LHCN-M2 (cell line): ENCODE data around the gene SOBP. TPM values are rescaled to one million over a fixed set of nuclear protein-coding genes. Genes with fewer than 3 reads are reported as not detected.

Experiments used
- DNase-seq: peaks from one replicate; pipeline ENCODE4 v3.0.0-alpha.2; 2012; ENCODE audit warnings: low read depth
- total RNA-seq: library from RNA; depleted of rRNA; stranded (reverse); fragments of >200 nt; gene quantifications from 2 replicates; pipeline ENCODE4 v1.2.3, GENCODE V29; 2014

The SOBP gene
- total RNA-seq, 1 experiment from 2014 or later, result under 0.01 TPM

- no peak for DNase-seq
These were observed 148.6 kb downstream of the SOBP start for GRCh38 chr6:107638493-107638892.

DNA sequence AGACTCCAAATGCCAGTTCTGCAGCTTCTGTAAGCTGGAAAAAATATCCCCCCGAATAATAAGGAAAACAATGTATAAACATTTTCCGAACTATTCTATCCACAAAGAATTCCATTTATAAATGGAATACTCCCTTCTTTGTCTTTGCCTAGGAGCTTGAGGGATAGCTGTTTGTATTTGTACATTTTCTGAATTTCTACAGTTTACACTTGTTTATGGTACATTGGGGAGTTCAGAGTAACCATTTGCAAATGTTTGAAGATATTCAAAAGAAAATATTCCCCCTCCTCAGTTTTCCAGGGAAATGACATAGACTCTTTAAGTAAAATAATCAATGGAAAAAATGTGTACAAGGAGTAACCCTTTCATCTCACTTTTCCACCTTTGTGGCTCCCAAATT lies 149.6 kb downstream of the SOBP start:
- DNase-seq, result no peak

DNA sequence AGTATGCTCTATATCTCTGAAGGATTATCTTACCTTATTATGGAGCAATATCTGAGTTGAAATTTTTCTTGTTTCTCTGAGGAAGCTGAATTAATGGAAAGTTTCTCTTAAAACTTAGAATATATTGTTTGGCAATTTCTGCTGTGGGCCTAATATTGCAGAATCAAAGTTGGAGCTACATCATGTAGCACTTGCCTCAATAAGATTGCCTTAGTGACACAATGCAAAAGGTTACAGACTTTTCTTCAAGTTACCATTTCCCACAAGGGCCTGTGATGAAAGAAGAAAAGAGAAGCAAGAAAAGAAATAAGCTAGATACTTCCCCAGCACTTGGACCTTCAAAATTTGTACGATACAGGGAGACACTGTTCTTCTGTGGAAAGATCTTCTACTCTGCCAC lies 151.2 kb downstream of the SOBP start:
- no peak for DNase-seq

DNA sequence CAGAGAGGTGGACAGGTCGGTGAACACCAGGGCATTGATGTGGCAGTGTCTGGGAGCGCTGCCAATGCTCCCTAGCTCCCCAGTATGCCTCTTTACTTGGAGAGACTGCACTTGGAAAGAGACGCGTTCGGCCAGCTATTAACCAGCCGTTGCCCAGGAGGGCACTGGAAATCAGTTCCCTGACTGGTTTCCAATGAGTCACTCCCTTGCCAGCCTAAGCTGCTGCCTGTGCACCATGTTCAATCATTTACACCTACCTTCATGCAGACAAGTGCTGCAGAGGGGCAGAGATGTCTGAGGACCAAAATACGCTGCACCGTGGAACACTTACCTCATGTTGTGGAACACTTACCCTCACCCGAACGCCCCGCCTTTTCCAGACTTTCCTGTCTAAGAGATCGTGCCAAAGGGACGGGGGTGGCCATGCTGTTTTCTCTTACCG lies 151.6 kb downstream of the SOBP start:
- DNase-seq, result no peak

DNA sequence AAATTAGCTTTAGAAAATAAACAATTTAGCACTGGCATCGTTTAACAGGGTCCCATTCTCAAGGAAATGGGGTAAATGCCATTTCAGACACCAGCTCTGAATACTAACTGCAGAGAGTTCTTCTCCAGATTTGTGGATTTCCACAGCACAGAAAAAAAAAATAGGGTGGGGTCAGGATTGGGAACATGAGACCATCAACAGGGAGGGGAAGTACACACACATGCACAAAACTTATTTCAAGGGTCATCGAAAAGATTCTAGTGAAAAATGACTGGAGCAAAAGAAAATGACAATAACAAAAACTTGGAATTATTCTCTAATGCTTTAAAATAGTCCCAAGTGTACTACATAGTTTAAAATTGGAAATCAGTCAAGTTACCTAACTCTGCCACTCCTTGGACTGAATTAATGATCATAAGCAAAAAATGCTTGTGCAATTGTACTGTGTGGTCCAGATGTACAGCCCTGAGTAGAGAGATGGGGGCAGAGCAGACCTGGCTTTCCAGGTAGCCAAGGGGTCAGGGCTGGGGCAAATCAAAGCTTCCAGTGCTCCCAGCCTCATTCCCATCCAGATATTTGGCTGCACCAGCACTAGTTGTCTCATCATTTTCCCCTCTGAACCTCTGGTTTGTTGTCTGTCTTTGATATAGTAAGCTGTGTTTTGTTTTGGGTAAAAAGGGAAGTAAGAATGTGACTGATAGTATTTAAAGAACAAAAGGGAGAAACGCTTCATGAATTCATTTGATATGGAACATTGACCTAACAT lies 152.4 kb downstream of the SOBP start:
- no peak for DNase-seq

GRCh38 chr6:107642861-107643328 lies 153.0 kb downstream of the SOBP start:
- no peak for DNase-seq

GRCh38 chr6:107644513-107644912 lies 154.6 kb downstream of the SOBP start:
- DNase-seq, result peak; percentile 41

- no peak for DNase-seq
These were observed 155.8 kb downstream of the SOBP start for GRCh38 chr6:107645740-107646139.

GRCh38 chr6:107646176-107646575 lies 156.3 kb downstream of the SOBP start:
- no peak for DNase-seq

DNA sequence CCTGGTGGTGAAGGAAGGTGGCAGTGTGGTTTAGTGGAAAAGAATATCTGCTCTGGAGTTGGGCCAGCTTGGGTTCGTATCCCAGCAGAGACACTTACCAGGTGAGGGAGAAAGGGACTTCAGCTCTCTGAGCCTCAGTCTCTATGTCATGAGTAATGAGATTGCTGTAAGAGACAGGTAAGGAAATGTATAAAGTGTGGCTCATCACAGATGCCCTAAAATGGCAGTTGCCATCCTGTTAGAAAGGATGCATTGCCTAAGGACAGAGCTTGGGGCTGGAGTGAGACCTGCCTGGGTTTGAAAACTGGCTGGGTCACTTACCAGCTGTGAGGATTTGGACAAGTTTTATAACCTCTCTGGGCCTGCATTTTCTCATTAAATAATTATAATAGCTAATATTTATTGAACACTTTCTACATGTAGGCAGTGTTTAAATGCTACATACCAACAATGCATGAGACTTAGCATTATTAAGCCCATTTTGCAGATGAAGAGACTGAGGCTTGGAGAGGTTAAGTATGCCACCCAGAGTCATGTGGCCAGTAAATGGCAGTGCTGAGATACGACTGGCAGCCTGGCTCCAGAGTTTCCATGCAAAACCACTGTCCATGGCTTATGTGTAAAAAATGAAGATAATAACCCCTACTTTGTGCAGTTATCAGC lies 157.0 kb downstream of the SOBP start:
- no peak for DNase-seq

GRCh38 chr6:107647439-107647948 lies 157.6 kb downstream of the SOBP start:
- DNase-seq, result no peak

GRCh38 chr6:107648983-107649382 lies 159.1 kb downstream of the SOBP start:
- no peak for DNase-seq

- no peak for DNase-seq
These were observed 162.7 kb downstream of the SOBP start for GRCh38 chr6:107652526-107653182.

GRCh38 chr6:107653183-107653580 lies 163.3 kb downstream of the SOBP start:
- DNase-seq, result no peak

- DNase-seq, result no peak
These were observed 164.0 kb downstream of the SOBP start for GRCh38 chr6:107653861-107654394.

GRCh38 chr6:107654764-107655163 lies 164.8 kb downstream of the SOBP start:
- DNase-seq, result no peak

DNA sequence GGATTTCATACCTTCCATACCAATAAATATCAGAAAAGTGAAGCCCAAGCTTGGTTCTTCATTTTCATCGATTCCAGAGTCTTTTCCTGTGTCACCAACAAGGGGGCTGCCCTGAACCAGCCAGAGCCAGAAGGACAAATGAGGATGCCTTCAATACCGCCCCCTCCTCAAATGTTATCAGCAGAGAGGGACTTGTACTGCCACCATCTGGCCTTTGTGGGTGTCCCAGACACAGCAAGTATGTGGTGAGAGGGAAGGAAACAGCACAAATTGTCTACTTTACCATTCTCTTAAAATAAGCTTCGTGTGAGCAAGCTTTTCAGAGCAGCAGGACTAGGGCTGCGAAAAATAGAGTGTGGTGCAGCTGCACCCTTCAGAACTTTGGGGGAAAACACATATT lies 165.3 kb downstream of the SOBP start:
- DNase-seq, result no peak

DNA sequence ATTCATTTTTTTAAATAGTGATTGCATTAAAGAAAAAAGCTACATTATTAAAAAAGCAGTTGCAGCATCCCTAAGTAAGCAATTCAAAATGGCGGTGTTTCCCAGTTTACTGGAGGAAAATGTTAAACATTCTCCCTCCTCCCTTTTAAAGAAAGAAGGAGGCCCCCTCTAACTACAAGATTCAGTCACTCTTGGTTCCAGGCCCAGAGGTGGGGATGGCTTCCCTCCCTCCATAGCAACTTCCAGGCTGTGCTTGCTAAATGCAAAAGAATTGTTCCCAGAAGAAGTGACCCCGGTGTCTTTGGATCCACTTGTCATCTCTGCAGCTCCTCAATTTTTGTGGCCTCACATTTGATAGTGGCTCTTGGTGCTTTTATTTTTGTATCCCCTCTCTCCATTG lies 165.9 kb downstream of the SOBP start:
- no peak for DNase-seq

- no peak for DNase-seq
These were observed 166.5 kb downstream of the SOBP start for GRCh38 chr6:107656401-107656800.

DNA sequence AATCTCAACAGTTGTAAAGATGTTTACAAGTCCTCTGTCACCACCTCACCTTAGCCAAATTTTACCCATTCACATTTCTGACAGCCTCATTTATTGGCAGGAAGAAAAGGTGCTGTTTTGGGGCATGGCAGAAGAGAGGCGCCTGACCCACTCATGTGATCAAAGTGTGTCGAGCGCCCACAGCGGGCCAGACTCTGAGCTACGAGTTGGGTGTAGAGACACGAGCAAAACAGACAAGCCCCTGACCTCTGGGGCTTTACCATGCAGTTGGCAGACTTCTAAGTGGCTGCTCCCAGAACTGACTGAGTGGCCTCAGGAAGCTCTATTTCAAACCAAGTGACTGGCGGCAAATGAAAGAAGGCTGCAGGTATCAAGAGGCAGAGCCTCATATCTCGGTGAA lies 167.0 kb downstream of the SOBP start:
- DNase-seq, result no peak

- no peak for DNase-seq
These were observed 167.4 kb downstream of the SOBP start for GRCh38 chr6:107657373-107657754.
